ENCODE measurements around the gene ZSWIM1. TPM values are rescaled to one million over a fixed set of nuclear protein-coding genes. Genes with fewer than 3 reads are reported as not detected.
A peak's percentile ranks its signal among the peaks of the same experiment; 100 is the strongest.

ZSWIM1 gene
- total and polyA plus RNA-seq, 2 of the 13 experiments (the other 11 are each of a cell fraction or from before 2014, with no cell fraction given) = 9.5 to 11.7 TPM

DNA sequence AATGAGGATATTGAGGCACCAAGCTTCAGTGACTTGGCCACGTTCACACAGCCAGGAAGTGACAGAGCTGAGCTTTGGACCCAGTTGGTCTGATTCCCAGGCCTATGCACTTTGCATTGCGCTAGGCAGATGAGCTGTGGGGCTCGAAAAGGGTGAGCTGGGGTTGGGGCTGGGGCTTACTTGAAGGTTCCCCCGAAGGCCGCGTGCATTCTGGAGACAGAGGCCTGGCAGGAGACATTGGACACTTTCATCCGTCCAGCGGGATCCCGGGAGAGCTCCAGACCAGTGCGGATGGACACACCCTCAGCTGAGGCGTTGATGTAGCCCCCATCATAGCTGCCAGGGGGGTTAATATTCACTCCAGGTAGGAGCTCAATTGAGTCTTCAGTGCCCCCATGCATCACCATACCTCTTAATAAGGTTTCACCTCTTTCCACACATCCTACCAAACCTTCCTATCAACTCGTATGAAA is 28.3 kb downstream of the ZSWIM1 start (continued):
- TF ChIP-seq, protein P1, sequence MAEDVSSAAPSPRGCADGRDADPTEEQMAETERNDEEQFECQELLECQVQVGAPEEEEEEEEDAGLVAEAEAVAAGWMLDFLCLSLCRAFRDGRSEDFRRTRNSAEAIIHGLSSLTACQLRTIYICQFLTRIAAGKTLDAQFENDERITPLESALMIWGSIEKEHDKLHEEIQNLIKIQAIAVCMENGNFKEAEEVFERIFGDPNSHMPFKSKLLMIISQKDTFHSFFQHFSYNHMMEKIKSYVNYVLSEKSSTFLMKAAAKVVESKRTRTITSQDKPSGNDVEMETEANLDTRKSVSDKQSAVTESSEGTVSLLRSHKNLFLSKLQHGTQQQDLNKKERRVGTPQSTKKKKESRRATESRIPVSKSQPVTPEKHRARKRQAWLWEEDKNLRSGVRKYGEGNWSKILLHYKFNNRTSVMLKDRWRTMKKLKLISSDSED (CRISPR knock-in tag; IDR thresholded peaks at IDR 0.05) = no peak
- no peak for TF ChIP-seq MATR3 (CRISPR knock-in tag; IDR thresholded peaks at IDR 0.05)

- ChIA-PET POLR2A (interaction anchor here (0.7 to 8.8 kb wide), 16 partner anchors 10 to 76 kb away, joined by 3 to 164 read pairs (median 11); partner anchors contain the start of genes ACOT8, CTSA, NEURL2 and PCIF1), CTCF (ENCODE audit: low intra/inter-chr PET ratio, low total read pairs) (no interaction called here)
- intact Hi-C loops (cut with micrococcal nuclease; ENCODE audit: unreplicated experiment) (loop anchor here (2.0 kb wide), 1 partner anchor 15 kb away; no protein-coding TSS in a partner anchor), in situ Hi-C loops (cut with HindIII; ENCODE audit: extremely low pct_ligation_motif_present, low pct_unique_long_range_greater_than_20kb) (no loop called here)
- Histone ChIP-seq H3K36me3 (replicated peaks in 1 of 2; ENCODE audit: control insufficient read depth in 1 of 2, insufficient read depth in 2 of 2, low read length in 2 of 2) (no peaks in the 10 kb centered on the region), H3K4me3 (replicated peaks in 1 of 3; ENCODE audit: insufficient read depth in 1 of 3, low read depth in 2 of 3, low read length in 3 of 3) (peak overlapping the region; percentile 40 to 71 (median 49)), H4K20me1 (ENCODE audit: insufficient read depth, low read length) (no peaks in the 10 kb centered on the region), H3K4me2 (ENCODE audit: low read depth, low read length) (peak overlapping the region; percentile 90), H3K27me3 (ENCODE audit: control insufficient read depth in 1 of 2, insufficient read depth in 2 of 2, low read length in 2 of 2) (no peaks in the 10 kb centered on the region; a peak in 1 of 5 replicates), H2AFZ (ENCODE audit: low read length) (peak overlapping the region; percentile 68), H3K4me1 (ENCODE audit: insufficient read depth, low read length) (peaks cover 64% of the 10 kb centered on the region), H3K79me2 (ENCODE audit: insufficient read depth, low read length) (no peaks in the 10 kb centered on the region), H3K9me3 (ENCODE audit: low read length) (no peaks in the 10 kb centered on the region), H3K9ac (ENCODE audit: insufficient read depth, low read depth, low read length) (peak overlapping the region; percentile 64), H3K27ac (ENCODE audit: extremely low read length, insufficient read depth, low read length) (peak overlapping the region; percentile 72)
- no peak for DNase-seq (ENCODE audit: low spot score)
- 34% methylated on average over 22 of the region's 22 CpGs for WGBS (ENCODE audit: low lambda C conversion rate)
- FAIRE-seq = peak; percentile 90
- TSS peak; percentile 76 for BruUV-seq (replicated peaks)
- ATAC-seq = peak; percentile 16
- TF ChIP-seq TRIM22 (IDR thresholded peaks at IDR 0.05) (no peak), ZNF788 (CRISPR knock-in tag; IDR thresholded peaks at IDR 0.05; ENCODE audit: borderline replicate concordance) (peak; percentile 74; the same call in 1 of the 2 replicates), IRF9 (CRISPR knock-in tag; IDR thresholded peaks at IDR 0.05; ENCODE audit: borderline replicate concordance) (0 out of 2 replicates have a peak, but pooled peaks have one; percentile 45), GLI4 (CRISPR knock-in tag; IDR thresholded peaks at IDR 0.05; ENCODE audit: borderline replicate concordance) (no peak), PHF20 (CRISPR knock-in tag; IDR thresholded peaks at IDR 0.05) (no peak), ZBTB25 (CRISPR knock-in tag; IDR thresholded peaks at IDR 0.05) (0 out of 2 replicates have a peak, but pooled peaks have one; percentile 12), HNRNPUL1 (IDR thresholded peaks at IDR 0.05; ENCODE audit: low read depth, low read length) (no peak), ZNF558 (CRISPR knock-in tag; IDR thresholded peaks at IDR 0.05; ENCODE audit: borderline replicate concordance) (no peak), YEATS4 (CRISPR knock-in tag; IDR thresholded peaks at IDR 0.05; ENCODE audit: borderline replicate concordance) (0 out of 2 replicates have a peak, but pooled peaks have one; percentile 26), HDAC2 (CRISPR knock-in tag; IDR thresholded peaks at IDR 0.05) (peak; percentile 61)
- TF ChIP-seq, protein P2, sequence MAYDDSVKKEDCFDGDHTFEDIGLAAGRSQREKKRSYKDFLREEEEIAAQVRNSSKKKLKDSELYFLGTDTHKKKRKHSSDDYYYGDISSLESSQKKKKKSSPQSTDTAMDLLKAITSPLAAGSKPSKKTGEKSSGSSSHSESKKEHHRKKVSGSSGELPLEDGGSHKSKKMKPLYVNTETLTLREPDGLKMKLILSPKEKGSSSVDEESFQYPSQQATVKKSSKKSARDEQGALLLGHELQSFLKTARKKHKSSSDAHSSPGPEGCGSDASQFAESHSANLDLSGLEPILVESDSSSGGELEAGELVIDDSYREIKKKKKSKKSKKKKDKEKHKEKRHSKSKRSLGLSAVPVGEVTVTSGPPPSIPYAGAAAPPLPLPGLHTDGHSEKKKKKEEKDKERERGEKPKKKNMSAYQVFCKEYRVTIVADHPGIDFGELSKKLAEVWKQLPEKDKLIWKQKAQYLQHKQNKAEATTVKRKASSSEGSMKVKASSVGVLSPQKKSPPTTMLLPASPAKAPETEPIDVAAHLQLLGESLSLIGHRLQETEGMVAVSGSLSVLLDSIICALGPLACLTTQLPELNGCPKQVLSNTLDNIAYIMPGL (CRISPR knock-in tag; IDR thresholded peaks at IDR 0.05; ENCODE audit: borderline replicate concordance in 1 of 2, low read depth in 1 of 2) = peak in 1 of 2 experiments; percentile 29; a peak in 2 of 4 replicates
Observed at GRCh38 chr20:45909817-45910669, 29.0 kb downstream of the ZSWIM1 start.
